Prostate gland (tissue), 2 donors: Measurements from ENCODE around the gene MBD3L4. TPM values are rescaled to one million over a fixed set of nuclear protein-coding genes. Genes with fewer than 3 reads are reported as not detected.

Experiments
- DNase-seq: peaks from one replicate; pipeline ENCODE4 v3.0.0-alpha.2; 2019; ENCODE audit warnings: low spot score
- H3K27ac ChIP-seq, 2 donors: fragments of 200-600 bp; sonication (generic); 2 replicates each; pipeline ENCODE4 v1.5.1; 2017 to 2019
- H3K27me3 ChIP-seq: fragments of 200-600 bp; sonication (generic); replicated peaks from 2 replicates; pipeline ENCODE4 v1.5.1; 2019; ENCODE audit not compliant: insufficient read depth
- H3K36me3 ChIP-seq, 2 donors: fragments of 200-600 bp; sonication (generic); 1 replicate in 1 of 2; 2 replicates in 1 of 2; pipeline versions ENCODE4 v1.5.1 to v1.8.1; 2017 to 2019
- H3K4me1 ChIP-seq: fragments of 200-600 bp; sonication (generic); replicated peaks from 2 replicates; pipeline ENCODE4 v1.5.1; 2019
- H3K4me3 ChIP-seq, 2 donors: fragments of 200-600 bp; sonication (generic); 2 replicates each; pipeline ENCODE4 v1.5.1; 2017 to 2019
- H3K9me3 ChIP-seq: fragments of 200-600 bp; sonication (generic); 2 replicates; pipeline ENCODE4 v1.5.1; 2017
- POLR2A ChIP-seq: fragments of 450-650 bp; IDR thresholded peaks from one replicate; pipeline ENCODE4 v1.6.1; 2016; ENCODE audit warnings: antibody characterized with exemption, mild to moderate bottlenecking
- POLR2AphosphoS5 ChIP-seq: sonication (generic); formaldehyde crosslinking; IDR thresholded peaks from one replicate; pipeline ENCODE4 v1.6.1; 2017; ENCODE audit warnings: antibody characterized with exemption
- WGBS: methylation state at CpG from one replicate; pipeline ENCODE4 v1.1.5; 2018; 5-methylcytosine and 5-hydroxymethylcytosine counted together
- intact Hi-C: fragments of 100-400 bp; cut with DNase I; formaldehyde crosslinking; loops from one replicate; pipeline ENCODE4 v1.14.2; 2022
- total RNA-seq, 2 donors: library from RNA; depleted of rRNA; stranded (reverse); fragments of >200 nt; gene quantifications; one replicate each; pipeline ENCODE4 v1.1.0, GENCODE V29; 2016
- TF ChIP-seq, protein P1 (sequence below), 4 experiments: fragments of 200-600 bp in 2 of 4; fragments of 450-650 bp in 2 of 4; sonication (generic) in 2 of 4; IDR thresholded peaks; 1 replicate in 3 of 4; 2 replicates in 1 of 4; pipeline ENCODE4 v1.5.1; 2016 to 2019; ENCODE audit warnings: antibody characterized with exemption in 4 of 4, mild to moderate bottlenecking in 2 of 4, moderate library complexity in 2 of 4

MBD3L4 gene
- total RNA-seq, 2 donors from 2014 or later, result 1.5 TPM; not detected in 1

DNA sequence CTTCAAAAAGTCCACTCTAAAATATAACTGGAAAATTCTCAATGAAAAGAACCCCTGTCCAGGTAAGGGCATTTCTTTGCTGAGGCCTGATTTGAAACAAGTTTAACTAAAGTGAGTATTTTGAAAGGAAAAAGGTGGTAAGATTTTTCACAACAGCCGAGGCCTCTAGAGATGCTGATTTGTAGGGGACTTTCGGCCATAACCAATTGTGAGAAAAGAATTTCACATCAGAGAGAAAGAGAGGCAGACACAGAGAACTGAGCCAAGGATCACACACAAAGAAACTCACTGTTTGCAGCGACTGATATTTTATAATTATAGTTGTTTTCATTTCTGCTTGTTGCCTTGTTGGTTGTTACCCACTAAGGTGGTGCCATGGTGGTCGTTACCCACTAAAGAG is 43.2 kb downstream of the MBD3L4 start:
- no peaks in the 10 kb centered on the region for H3K36me3 ChIP-seq
- no peak overlapping the region for H3K4me3 ChIP-seq
- intact Hi-C loops, result no loop called here
- no peaks in the 10 kb centered on the region for H3K9me3 ChIP-seq
- TF ChIP-seq, protein P1, sequence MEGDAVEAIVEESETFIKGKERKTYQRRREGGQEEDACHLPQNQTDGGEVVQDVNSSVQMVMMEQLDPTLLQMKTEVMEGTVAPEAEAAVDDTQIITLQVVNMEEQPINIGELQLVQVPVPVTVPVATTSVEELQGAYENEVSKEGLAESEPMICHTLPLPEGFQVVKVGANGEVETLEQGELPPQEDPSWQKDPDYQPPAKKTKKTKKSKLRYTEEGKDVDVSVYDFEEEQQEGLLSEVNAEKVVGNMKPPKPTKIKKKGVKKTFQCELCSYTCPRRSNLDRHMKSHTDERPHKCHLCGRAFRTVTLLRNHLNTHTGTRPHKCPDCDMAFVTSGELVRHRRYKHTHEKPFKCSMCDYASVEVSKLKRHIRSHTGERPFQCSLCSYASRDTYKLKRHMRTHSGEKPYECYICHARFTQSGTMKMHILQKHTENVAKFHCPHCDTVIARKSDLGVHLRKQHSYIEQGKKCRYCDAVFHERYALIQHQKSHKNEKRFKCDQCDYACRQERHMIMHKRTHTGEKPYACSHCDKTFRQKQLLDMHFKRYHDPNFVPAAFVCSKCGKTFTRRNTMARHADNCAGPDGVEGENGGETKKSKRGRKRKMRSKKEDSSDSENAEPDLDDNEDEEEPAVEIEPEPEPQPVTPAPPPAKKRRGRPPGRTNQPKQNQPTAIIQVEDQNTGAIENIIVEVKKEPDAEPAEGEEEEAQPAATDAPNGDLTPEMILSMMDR (IDR thresholded peaks at IDR 0.05), result no peak
- TF ChIP-seq POLR2A (no peak), POLR2AphosphoS5 (no peak)
- peaks cover 2% of the 10 kb centered on the region for H3K27me3 ChIP-seq
- no peak overlapping the region for H3K27ac ChIP-seq
- 71% methylated on average over 4 of the region's 4 CpGs for WGBS
- H3K4me1 ChIP-seq, result no peaks in the 10 kb centered on the region
- no peak for DNase-seq

DNA sequence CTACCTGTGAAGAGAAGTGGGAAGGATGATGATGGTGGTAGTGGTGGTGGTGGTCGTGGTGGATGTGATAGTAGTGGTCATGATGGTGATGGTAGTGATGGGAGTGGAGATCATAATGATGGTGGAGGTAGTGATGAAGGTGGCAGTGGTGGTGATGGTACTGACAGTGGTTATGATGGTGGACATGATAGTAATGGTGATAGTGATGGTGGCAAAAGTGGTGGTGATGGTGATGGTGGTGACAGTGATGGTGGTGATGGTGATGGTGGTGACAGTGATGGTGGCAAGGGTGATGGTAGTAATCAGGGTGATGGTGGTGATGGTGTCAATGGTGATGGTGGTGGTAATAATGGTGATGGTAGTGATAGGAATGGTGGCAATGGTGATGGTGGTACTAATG is 44.9 kb downstream of the MBD3L4 start:
- H3K4me1 ChIP-seq, result no peaks in the 10 kb centered on the region
- no peak overlapping the region for H3K4me3 ChIP-seq
- no peaks in the 10 kb centered on the region for H3K27me3 ChIP-seq
- no peaks in the 10 kb centered on the region for H3K9me3 ChIP-seq
- TF ChIP-seq POLR2A (no peak), POLR2AphosphoS5 (no peak)
- TF ChIP-seq, protein P1 (IDR thresholded peaks at IDR 0.05), result no peak
- intact Hi-C loops, result no loop called here
- DNase-seq, result no peak
- H3K27ac ChIP-seq, result no peak overlapping the region
- WGBS, result 74% methylated on average over 1 of the region's 1 CpG
- H3K36me3 ChIP-seq, result no peaks in the 10 kb centered on the region

DNA sequence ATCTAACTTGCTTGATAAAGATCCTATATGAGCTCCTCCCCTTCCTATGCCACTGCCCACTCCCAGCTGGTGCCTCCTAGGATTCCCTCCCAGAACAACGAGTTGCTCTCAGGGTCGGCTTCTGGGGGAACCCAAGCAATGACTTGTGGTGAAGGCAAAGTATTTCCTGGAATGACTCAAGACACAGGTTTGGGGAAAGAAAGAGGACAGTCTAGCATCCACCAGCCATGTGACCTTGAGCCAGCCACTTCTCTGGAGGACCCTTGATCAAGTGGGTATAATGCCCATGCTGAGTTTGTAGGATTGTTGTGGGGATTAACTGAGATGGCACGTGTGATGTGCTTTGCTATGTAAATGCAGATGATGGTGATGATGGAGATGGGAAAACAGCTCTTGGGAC is 51.7 kb downstream of the MBD3L4 start:
- TF ChIP-seq, protein P1 (IDR thresholded peaks at IDR 0.05), result no peak
- no peak for TF ChIP-seq POLR2AphosphoS5
- TF ChIP-seq POLR2A, result no peak
- no peaks in the 10 kb centered on the region for H3K4me1 ChIP-seq
- H3K27me3 ChIP-seq, result no peaks in the 10 kb centered on the region
- intact Hi-C loops, result no loop called here
- DNase-seq, result no peak
- no peak overlapping the region for H3K27ac ChIP-seq
- WGBS, result 56% methylated on average over 3 of the region's 3 CpGs
- H3K9me3 ChIP-seq, result no peaks in the 10 kb centered on the region
- H3K4me3 ChIP-seq, result no peak overlapping the region
- no peaks in the 10 kb centered on the region for H3K36me3 ChIP-seq

DNA sequence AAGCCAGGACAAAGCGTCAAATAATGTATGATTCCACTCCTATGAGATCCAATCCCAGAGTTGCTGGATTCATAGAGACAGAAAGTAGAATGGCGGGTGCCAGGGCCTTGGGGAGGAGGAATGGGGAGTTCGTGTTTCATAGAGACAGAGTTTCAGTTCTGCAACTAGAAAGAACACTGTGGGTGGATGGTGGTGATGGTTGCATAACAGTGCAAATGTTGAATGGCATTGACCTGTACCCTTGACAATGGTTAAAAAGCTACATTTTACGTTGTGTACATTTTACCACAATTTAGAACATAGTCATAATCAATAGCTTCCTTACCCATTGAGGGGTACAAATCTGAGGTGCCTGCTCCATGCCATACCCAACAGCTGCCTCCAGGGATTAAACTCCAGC is 52.1 kb downstream of the MBD3L4 start:
- no peaks in the 10 kb centered on the region for H3K4me1 ChIP-seq
- no peaks in the 10 kb centered on the region for H3K9me3 ChIP-seq
- H3K4me3 ChIP-seq, result no peak overlapping the region
- intact Hi-C loops, result no loop called here
- H3K27ac ChIP-seq, result no peak overlapping the region
- no peaks in the 10 kb centered on the region for H3K36me3 ChIP-seq
- TF ChIP-seq, protein P1 (IDR thresholded peaks at IDR 0.05), result no peak
- TF ChIP-seq POLR2A, result no peak
- no peak for TF ChIP-seq POLR2AphosphoS5
- no peak for DNase-seq
- 57% methylated on average over 4 of the region's 4 CpGs for WGBS
- H3K27me3 ChIP-seq, result no peaks in the 10 kb centered on the region

Other genes with a start within 250 kb of the MBD3L4 start
- gene ADGRE1, start 152.6 kb downstream of the MBD3L4 start, total RNA-seq, result 1 to 10 TPM in 1 of 2 donors, not detected in 1; 1.2 TPM
- gene MBD3L2B, start 18.7 kb downstream of the MBD3L4 start, total RNA-seq, result not detected
- gene MBD3L5, start 9.6 kb downstream of the MBD3L4 start, total RNA-seq, result not detected
- gene MBD3L2, start 9.1 kb upstream of the MBD3L4 start, total RNA-seq, result not detected
- 1 to 10 TPM in 1 of 2 donors, not detected in 1; 1.5 TPM for gene MBD3L3, start 18.5 kb upstream of the MBD3L4 start, total RNA-seq
- 10 to 100 TPM; 12.2 to 14.7 TPM for gene ZNF557, start 29.5 kb upstream of the MBD3L4 start, total RNA-seq